ENCODE results near the gene PHYH.

PHYH gene

DNA sequence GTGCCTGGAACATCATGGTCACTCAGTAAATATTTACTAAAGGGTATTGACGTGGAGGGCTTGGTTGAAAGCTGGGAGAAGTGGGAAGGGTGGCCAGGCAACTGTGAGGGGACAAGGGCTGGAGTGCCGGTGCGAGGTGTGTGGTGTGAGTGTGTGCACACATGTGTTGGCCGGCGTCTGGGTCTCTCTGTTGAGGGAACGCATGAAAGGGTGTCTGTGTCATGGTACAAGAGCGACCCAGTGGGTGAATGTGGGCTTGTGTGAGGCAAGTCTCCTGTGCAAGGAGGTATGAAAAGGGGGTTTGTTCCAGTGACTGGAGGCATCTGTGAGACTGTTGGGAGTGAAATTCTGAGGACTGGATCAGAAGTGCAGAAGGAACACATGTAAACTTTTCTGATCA lies 36.3 kb downstream of the PHYH start:
- no peak overlapping the region for H3K27ac ChIP-seq (ENCODE audit: poor library complexity, severe bottlenecking)
- H3K9me3 ChIP-seq (ENCODE audit: severe bottlenecking): no peaks in the 10 kb centered on the region
- TF ChIP-seq, protein P1, sequence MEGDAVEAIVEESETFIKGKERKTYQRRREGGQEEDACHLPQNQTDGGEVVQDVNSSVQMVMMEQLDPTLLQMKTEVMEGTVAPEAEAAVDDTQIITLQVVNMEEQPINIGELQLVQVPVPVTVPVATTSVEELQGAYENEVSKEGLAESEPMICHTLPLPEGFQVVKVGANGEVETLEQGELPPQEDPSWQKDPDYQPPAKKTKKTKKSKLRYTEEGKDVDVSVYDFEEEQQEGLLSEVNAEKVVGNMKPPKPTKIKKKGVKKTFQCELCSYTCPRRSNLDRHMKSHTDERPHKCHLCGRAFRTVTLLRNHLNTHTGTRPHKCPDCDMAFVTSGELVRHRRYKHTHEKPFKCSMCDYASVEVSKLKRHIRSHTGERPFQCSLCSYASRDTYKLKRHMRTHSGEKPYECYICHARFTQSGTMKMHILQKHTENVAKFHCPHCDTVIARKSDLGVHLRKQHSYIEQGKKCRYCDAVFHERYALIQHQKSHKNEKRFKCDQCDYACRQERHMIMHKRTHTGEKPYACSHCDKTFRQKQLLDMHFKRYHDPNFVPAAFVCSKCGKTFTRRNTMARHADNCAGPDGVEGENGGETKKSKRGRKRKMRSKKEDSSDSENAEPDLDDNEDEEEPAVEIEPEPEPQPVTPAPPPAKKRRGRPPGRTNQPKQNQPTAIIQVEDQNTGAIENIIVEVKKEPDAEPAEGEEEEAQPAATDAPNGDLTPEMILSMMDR (IDR thresholded peaks at IDR 0.05; ENCODE audit: poor library complexity, severe bottlenecking): no peak
- H3K27me3 ChIP-seq (ENCODE audit: insufficient read depth, poor library complexity, severe bottlenecking): no peaks in the 10 kb centered on the region
- H3K36me3 ChIP-seq (ENCODE audit: low read depth): no peaks in the 10 kb centered on the region
- H3K4me1 ChIP-seq (ENCODE audit: insufficient read depth, poor library complexity, severe bottlenecking): no peaks in the 10 kb centered on the region
- no peak overlapping the region for H3K4me3 ChIP-seq (ENCODE audit: severe bottlenecking)
- DNase-seq (ENCODE audit: low spot score) (no peak), ATAC-seq (ENCODE audit: low read depth) (no peak)

DNA sequence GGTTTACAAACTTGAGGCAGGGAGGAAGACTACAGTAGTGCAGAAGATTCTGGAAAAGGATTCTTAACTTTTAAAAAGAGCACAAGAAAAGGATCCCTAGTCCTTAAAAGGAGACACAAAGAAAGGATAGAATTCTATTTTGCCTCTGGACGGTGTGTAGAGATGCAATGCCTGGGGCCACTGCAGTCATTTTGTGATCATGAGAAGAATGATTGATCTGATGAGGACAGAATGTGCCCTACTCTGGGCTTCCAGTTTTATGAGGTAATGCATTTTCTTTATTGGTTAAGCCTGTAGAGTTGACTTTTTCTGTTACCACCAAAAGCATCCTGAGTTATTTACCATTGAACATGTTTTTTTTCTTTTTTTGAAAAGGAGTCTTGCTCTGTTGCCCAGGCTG lies 37.4 kb downstream of the PHYH start:
- Histone ChIP-seq H3K27me3 (ENCODE audit: insufficient read depth, poor library complexity, severe bottlenecking) (no peaks in the 10 kb centered on the region), H3K9me3 (ENCODE audit: severe bottlenecking) (no peaks in the 10 kb centered on the region), H3K4me1 (ENCODE audit: insufficient read depth, poor library complexity, severe bottlenecking) (no peaks in the 10 kb centered on the region), H3K4me3 (ENCODE audit: severe bottlenecking) (no peak overlapping the region), H3K36me3 (ENCODE audit: low read depth) (no peaks in the 10 kb centered on the region), H3K27ac (ENCODE audit: poor library complexity, severe bottlenecking) (no peak overlapping the region)
- ATAC-seq (ENCODE audit: low read depth) (no peak), DNase-seq (ENCODE audit: low spot score) (no peak)
- TF ChIP-seq, protein P1 (IDR thresholded peaks at IDR 0.05; ENCODE audit: poor library complexity, severe bottlenecking): no peak

- Histone ChIP-seq H3K4me1 (ENCODE audit: insufficient read depth, poor library complexity, severe bottlenecking) (no peaks in the 10 kb centered on the region), H3K27ac (ENCODE audit: poor library complexity, severe bottlenecking) (no peak overlapping the region), H3K36me3 (ENCODE audit: low read depth) (no peaks in the 10 kb centered on the region), H3K9me3 (ENCODE audit: severe bottlenecking) (no peaks in the 10 kb centered on the region), H3K27me3 (ENCODE audit: insufficient read depth, poor library complexity, severe bottlenecking) (no peaks in the 10 kb centered on the region), H3K4me3 (ENCODE audit: severe bottlenecking) (no peak overlapping the region)
- DNase-seq (ENCODE audit: low spot score): no peak
- TF ChIP-seq, protein P1 (IDR thresholded peaks at IDR 0.05; ENCODE audit: poor library complexity, severe bottlenecking): no peak
- no peak for ATAC-seq (ENCODE audit: low read depth)
These were observed 42.2 kb downstream of the PHYH start for GRCh38 chr10:13257621-13258140.

GRCh38 chr10:13256627-13257026 lies 43.2 kb downstream of the PHYH start:
- ATAC-seq (ENCODE audit: low read depth): no peak
- no peaks in the 10 kb centered on the region for H3K9me3 ChIP-seq (ENCODE audit: severe bottlenecking)

GRCh38 chr10:13253726-13254125 lies 46.1 kb downstream of the PHYH start:
- Histone ChIP-seq H3K4me3 (ENCODE audit: severe bottlenecking) (no peak overlapping the region), H3K9me3 (ENCODE audit: severe bottlenecking) (no peaks in the 10 kb centered on the region), H3K36me3 (ENCODE audit: low read depth) (no peaks in the 10 kb centered on the region), H3K27me3 (ENCODE audit: insufficient read depth, poor library complexity, severe bottlenecking) (no peaks in the 10 kb centered on the region), H3K4me1 (ENCODE audit: insufficient read depth, poor library complexity, severe bottlenecking) (no peaks in the 10 kb centered on the region), H3K27ac (ENCODE audit: poor library complexity, severe bottlenecking) (no peak overlapping the region)
- no peak for ATAC-seq (ENCODE audit: low read depth)
- no peak for DNase-seq (ENCODE audit: low spot score)
- TF ChIP-seq, protein P1 (IDR thresholded peaks at IDR 0.05; ENCODE audit: poor library complexity, severe bottlenecking): no peak

More at GRCh38 chr10:13256627-13257026, 43.2 kb downstream of the PHYH start:
- Histone ChIP-seq H3K27me3 (ENCODE audit: insufficient read depth, poor library complexity, severe bottlenecking) (no peaks in the 10 kb centered on the region), H3K4me3 (ENCODE audit: severe bottlenecking) (no peak overlapping the region), H3K4me1 (ENCODE audit: insufficient read depth, poor library complexity, severe bottlenecking) (no peaks in the 10 kb centered on the region), H3K36me3 (ENCODE audit: low read depth) (no peaks in the 10 kb centered on the region), H3K27ac (ENCODE audit: poor library complexity, severe bottlenecking) (no peak overlapping the region)
- no peak for DNase-seq (ENCODE audit: low spot score)
- TF ChIP-seq, protein P1 (IDR thresholded peaks at IDR 0.05; ENCODE audit: poor library complexity, severe bottlenecking): no peak

Data from RWPE2 (cell line).